Inflammatory macrophage (primary cell): ENCODE data around the gene MDFIC.

Source experiments
- DNase-seq, 2 donors: peaks; one replicate each; pipeline ENCODE4 v3.0.0-alpha.2; 2020 to 2022

The MDFIC gene

GRCh38 chr7:114953724-114954123, 31.8 kb downstream of the MDFIC start:
- DNase-seq = no peak

DNA sequence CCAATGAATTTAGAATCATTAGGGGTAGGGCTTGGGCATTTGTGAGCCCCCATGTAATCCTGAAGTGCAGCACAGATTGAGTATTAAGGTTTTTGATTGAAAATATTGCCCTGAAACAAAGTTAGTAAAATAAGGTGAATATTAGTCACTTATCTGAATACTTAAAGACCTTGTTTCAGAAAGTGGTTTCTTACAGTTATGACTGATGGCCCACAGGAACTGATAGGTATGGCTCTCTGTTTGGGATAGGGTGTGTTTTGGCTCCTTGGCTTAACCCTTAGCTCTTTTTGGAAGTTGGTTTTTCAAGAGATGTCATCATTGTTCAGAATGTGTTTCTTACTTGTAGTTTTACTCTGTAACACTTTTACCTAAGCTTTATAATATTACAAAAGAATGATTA, 34.8 kb downstream of the MDFIC start:
- no peak for DNase-seq

- peak; percentile 11 to 75 for DNase-seq
Observed at GRCh38 chr7:114957444-114957843, 35.5 kb downstream of the MDFIC start.

- DNase-seq = no peak
Observed at GRCh38 chr7:114959931-114960330, 38.0 kb downstream of the MDFIC start.

DNA sequence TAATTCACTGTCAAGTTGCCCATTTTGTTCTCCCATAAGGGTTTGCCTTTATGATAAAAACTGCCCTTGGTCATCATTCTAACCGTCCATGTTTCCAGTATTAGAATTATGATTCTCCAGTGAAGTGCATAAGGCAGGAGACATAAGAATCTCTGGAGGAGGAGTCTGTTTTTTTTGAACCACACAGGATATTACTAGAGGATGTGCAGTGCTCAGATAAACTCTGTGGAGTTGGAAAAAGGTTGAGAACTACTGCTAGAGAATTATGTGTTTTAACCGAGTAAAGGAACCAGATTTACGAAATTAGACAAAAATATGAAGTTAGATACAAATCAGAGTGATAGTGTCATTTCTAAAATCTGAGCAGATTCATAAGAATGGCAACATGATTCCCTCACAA, 40.5 kb downstream of the MDFIC start:
- DNase-seq = no peak

DNA sequence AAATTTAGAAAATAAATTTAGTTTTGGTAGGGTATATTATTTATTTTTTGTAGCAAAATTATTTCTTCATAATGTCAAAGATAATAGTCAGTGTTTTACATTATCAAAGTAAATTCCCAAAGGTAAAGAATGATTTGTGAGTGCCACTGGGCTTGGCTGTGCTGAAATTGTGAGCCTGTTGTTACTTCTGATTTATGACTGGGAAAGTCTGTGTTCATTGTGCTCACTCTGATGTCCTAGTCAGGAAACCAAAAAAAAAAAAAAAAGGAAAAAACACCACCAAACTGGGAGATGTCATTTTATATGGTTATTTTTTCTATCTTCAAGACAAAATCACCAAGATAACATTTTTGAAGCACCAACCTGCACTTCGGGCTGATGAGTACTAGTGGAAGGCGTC, 44.3 kb downstream of the MDFIC start:
- DNase-seq = no peak

GRCh38 chr7:114969096-114969495, 47.2 kb downstream of the MDFIC start:
- no peak for DNase-seq

GRCh38 chr7:114970308-114970707, 48.4 kb downstream of the MDFIC start:
- DNase-seq = no peak

- peak; percentile 8 to 30 for DNase-seq
Observed at GRCh38 chr7:114970732-114971131, 48.8 kb downstream of the MDFIC start.

GRCh38 chr7:114972567-114972966, 50.7 kb downstream of the MDFIC start:
- no peak for DNase-seq

- no peak for DNase-seq
Observed at GRCh38 chr7:114973147-114973546, 51.3 kb downstream of the MDFIC start.

GRCh38 chr7:114975401-114975800, 53.5 kb downstream of the MDFIC start:
- no peak for DNase-seq

- DNase-seq = no peak
Observed at GRCh38 chr7:114976666-114977065, 54.8 kb downstream of the MDFIC start.

DNA sequence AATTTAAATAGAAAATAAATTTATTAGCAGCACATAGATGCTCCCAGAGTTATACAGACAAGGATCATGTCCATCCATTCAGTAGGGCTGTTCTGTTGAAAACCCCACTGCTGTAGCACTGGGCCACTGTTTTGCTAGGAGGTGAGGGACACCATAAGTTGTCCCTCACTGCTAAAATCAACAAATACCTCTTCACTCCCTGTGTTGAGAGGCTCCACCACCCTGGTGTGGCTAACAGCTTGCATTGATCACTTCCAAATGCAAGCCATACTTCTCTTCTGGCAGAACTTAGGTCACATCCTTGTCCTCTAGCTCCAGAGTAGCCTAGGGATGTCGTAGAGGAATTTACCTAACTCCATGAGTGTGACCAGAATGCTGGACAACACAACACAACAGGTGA, 55.4 kb downstream of the MDFIC start:
- no peak for DNase-seq

DNA sequence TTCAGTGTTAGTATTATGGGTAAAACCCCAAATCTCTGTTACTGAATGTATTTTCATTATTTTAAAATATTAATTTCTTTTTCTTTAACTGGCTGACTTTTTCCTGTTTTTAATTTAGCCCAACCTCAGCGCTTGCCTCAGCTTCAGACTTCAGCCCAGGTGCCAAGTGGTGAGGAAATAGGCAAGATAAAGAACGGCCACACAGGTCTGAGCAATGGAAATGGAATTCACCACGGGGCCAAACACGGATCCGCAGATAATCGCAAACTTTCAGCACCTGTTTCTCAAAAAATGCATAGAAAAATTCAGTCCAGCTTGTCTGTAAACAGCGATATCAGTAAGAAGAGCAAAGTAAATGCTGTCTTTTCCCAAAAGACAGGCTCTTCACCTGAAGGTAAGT, 57.5 kb downstream of the MDFIC start:
- no peak for DNase-seq

- DNase-seq = no peak
Observed at GRCh38 chr7:114979803-114980507, 58.1 kb downstream of the MDFIC start.

GRCh38 chr7:114981323-114981722, 59.4 kb downstream of the MDFIC start:
- no peak for DNase-seq

DNA sequence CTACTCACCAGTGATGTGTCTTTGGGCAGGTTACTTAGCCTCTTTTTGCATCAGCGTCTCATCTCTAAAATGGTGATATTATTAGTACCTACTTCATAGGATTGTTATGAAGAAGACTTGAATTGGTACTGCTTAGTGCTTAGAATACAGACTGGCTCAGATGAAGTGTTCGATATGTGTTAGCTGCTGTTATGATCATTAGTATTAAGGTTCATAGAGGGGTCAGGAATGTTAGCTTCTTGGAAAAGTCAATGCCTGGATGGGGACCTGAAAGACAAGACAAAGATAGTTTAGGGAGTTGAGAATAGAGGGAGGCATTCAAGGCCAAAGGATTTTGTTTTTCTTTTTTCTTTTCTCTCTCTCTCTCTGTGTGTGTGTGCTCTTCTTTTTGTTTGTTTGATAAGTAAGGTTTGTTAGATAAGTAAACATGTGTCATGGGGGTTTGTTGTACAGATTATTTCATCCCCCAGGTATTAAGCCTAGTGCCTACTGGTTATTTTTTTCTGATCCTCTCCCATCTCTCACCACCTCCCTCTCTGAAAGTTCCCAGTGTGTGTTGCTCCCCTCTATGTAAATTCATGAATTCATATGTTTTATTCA, 63.3 kb downstream of the MDFIC start:
- DNase-seq = no peak

- no peak for DNase-seq
Observed at GRCh38 chr7:114986190-114987180, 64.6 kb downstream of the MDFIC start.

GRCh38 chr7:114988026-114988425, 66.1 kb downstream of the MDFIC start:
- no peak for DNase-seq

DNA sequence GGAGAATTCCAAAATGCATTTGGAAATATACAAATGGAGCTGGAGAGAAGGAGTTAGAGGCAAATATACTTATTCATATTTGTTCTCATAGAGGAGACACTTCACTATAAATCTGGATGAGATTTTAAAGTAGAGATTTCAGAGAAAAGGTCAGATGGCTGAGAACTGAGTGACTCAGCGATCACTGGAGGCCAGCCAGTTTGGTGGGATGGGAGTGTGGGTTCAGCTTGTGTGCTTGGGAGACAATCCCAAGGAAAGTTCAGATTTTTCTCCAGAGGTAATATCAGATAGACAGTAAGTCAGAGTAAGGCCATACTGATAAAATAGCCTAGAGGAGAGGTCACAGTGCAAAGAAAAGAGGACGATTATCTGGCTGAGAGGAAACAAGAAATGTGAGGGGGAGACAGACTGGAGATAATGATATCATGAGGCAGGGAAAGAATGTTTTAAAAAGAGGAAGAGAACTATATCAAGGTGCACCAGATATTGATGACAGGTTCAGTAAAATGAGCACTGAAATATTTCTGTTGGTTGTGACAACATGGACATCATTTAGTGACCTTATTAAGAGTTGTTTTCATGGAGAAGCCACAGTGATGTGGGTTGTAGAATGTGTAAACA, 67.0 kb downstream of the MDFIC start:
- peak in 1 of 2 donors; percentile 9 for DNase-seq

DNA sequence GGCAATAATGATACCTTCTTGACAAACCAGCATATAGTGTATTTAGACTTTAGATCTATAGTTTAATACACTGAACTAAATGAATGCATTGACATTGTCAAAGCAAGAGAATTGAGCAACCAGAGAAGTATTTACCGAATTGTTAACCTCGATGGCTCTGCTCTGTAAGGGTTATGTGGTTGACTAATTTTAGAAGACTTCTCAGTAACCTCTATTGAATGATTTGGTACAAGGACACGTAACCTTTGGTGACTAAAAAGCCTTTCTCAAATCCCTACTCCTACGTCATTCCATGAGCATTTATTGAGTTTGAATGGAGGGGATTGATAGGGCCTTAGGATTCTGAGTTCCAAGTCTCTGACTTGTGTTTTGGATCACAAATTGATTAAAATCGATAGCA, 67.6 kb downstream of the MDFIC start:
- DNase-seq = no peak
